NCI-H1694 (cell line): Measurements from ENCODE around the gene SLC26A2.
"Not testable (repeated sequence)": the region's sequence is repeated elsewhere in the genome, so short reads cannot be mapped to it uniquely, and the experiment has no call there.

Experiments
- DNase-seq: peaks from one replicate; lab custom pipeline; 2025; lab: John Stamatoyannopoulos, UW

The SLC26A2 gene

GRCh38 chr5:150006318-150006717 is 45.8 kb downstream of the SLC26A2 start:
- DNase-seq: no peak

- no peak for DNase-seq
Measured at GRCh38 chr5:150007050-150007449, 46.5 kb downstream of the SLC26A2 start.

GRCh38 chr5:150009671-150010387 is 49.3 kb downstream of the SLC26A2 start:
- DNase-seq: no peak

GRCh38 chr5:150013931-150014330 is 53.4 kb downstream of the SLC26A2 start:
- DNase-seq: no peak

DNA sequence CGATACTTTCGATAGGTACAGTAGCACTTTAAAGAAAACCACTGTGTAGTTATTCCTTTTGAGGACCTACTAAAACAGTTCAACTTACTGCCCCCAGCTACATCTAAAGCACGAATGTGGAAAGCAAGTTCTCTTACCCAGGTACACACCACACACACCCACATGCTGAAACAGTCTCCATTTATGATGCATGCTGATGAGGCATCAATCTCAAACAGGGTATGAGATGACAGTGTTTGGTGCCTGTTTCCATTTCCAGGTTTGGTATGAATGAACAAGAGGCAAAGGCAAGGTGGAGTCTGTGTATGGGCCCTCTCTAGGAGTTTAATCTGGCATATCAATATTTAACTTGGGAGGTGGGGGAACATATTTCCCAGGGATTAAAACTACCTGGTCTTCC is 53.9 kb downstream of the SLC26A2 start:
- DNase-seq: no peak

- DNase-seq: no peak
Measured at GRCh38 chr5:150015415-150015814, 54.9 kb downstream of the SLC26A2 start.

DNA sequence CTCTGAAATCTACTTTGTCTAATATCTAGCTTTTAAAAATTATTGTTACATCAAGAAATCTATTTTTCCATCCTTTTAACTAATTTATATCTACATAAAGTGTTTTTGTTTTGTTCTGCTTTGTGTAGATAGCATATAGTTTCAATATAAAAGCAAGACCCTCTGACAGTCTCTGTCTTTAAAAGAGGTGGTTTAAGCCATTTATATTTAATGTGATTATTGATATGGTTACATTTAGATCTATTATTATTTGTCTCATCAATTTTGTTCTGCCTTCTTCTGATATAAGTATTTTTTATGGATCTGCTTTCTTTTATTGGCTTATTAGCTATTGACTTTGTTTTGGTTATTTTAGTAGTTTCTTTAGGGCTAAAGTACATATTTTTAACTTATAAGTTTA is 56.0 kb downstream of the SLC26A2 start:
- no peak for DNase-seq

GRCh38 chr5:150017226-150018005 is 56.9 kb downstream of the SLC26A2 start:
- no peak for DNase-seq

GRCh38 chr5:150020249-150020648 is 59.7 kb downstream of the SLC26A2 start:
- DNase-seq: no peak

- no peak for DNase-seq
Measured at GRCh38 chr5:150021491-150022157, 61.1 kb downstream of the SLC26A2 start.

DNA sequence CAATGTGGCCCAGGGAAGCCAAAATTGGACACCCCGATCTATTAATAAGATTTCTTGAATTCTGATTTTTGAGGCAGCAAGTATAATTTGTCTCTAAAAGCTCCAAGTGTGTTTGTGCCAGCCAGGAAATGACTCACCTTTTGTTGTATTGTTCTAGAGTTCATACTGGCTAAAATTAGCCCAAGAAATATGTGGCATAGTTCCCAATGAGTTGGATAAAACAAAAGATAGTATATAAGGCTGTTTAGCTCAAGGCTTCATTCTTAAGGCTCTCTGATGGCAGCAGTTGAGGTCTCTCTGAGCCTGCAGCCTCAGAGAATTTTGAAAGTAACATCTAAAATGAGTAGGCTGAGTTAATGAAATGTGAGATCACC is 61.6 kb downstream of the SLC26A2 start:
- DNase-seq: no peak

GRCh38 chr5:150022681-150023080 is 62.1 kb downstream of the SLC26A2 start:
- no peak for DNase-seq

GRCh38 chr5:150023136-150023535 is 62.6 kb downstream of the SLC26A2 start:
- DNase-seq: no peak

DNA sequence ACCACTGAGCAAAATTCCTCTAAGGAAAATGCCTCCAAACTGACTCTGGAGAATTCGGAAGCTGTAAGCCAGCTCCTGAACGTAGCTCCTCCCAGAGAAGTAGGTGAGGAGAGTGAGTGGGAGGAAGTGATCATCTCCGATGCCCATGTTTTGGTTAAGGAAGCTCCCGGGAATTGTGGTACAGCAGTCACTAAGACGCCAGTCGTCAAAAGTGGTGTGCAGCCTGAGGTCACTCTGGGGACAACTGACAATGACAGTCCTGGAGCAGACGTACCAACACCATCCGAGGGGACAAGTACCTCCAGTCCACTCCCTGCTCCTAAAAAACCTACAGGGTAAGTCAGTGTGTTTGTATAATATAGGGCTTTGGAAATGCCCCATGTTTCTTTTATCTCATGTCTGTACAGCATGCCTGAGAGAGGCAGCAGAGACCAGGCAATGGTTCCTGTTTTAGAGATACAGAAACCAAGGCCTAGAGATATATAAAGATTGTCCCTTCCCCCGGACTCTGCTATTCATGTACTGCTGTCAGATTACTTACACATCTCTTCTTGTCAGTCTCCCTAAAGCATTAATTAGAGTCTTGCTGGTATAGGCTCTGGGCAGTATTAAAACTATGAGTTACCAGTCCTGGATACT is 63.9 kb downstream of the SLC26A2 start:
- no peak for DNase-seq

GRCh38 chr5:150026682-150027172 is 66.2 kb downstream of the SLC26A2 start:
- DNase-seq: no peak

DNA sequence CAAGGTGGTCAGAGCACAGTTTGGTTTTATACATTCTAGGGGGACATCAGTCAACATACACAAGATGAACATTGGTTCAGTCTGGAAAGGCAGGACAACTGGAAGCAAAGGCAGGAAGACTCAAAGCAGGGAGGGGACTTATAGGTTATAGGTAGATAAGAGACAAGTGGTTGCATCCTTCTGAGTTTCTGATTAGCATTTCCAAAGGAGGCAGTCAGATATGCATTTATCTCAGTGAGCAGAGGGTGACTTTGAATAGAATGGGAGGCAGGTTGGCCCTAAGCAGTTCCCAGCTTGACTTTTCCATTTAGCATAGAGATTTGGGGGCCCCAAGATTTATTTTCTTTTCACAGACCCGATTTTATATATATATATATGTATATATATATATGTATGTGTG is 67.5 kb downstream of the SLC26A2 start:
- DNase-seq: not testable (repeated sequence)

GRCh38 chr5:150033334-150033733 is 72.8 kb downstream of the SLC26A2 start:
- no peak for DNase-seq

- no peak for DNase-seq
Measured at GRCh38 chr5:150034662-150035061, 74.1 kb downstream of the SLC26A2 start.

DNA sequence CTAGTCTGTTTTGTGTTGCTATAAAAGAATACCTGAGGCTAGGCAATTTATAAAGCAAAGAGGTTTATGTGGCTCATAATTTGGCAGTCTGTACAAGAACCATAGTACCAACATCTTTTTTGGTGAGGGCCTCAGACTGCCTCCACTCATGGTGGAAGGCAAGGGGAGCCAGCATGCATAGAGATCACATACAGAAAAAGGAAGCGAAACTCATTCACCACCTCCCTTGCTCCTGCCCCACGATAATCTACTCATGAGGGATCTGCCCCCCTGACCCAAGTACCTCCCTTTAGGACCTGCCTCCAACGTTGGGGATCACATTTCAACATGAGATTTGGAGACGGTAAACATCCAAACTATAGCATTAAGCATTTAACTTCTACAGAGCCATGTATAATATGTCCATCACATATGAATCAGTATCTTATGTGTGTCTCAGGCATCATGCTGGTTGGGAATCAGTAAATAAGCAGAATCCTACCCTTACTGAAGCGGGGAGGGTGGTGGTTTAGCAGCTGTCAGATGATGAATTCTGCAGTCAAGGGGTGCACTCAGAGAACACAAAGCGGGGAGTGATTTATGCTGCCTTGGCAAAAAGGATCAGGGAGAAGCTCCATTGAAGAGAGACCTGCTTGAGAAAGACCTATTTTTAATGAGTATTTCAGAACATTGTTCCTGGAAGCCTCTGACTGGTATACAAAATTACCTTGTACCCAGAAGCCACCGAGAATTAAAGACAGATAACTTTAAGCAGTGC is 74.8 kb downstream of the SLC26A2 start:
- DNase-seq: no peak

- DNase-seq: no peak
Measured at GRCh38 chr5:150036513-150036912, 76.0 kb downstream of the SLC26A2 start.
